Panc1 (cell line): ENCODE measurements around the gene SKAP1. TPM values are rescaled to one million over a fixed set of nuclear protein-coding genes. Genes with fewer than 3 reads are reported as not detected.
A peak's percentile ranks its signal among the peaks of the same experiment; 100 is the strongest.

Experiments used
- ATAC-seq: fragments of 200-7000 bp; cut with Tn5 transposase; 2 replicates; pipeline ENCODE4 v1.9.1; 2020; ENCODE audit warnings: mild to moderate bottlenecking, moderate library complexity
- Bru-seq: library from RNA; stranded (reverse); fragments of 400-500 nt; gene quantifications from one replicate; lab custom pipeline; 2021; lab: Mats Ljungman, UMichigan
- BruChase-seq, 2 experiments: library from RNA; stranded (reverse); fragments of 400-500 nt; gene quantifications; one replicate each; lab custom pipeline; 2021; lab: Mats Ljungman, UMichigan
- BruUV-seq: library from RNA; stranded (reverse); fragments of 400-500 nt; replicated peaks from 2 replicates; lab custom pipeline; 2021; lab: Mats Ljungman, UMichigan
- CTCF ChIA-PET: fragments of 300-600 bp; sonication (Branson Sonifier 250); formaldehyde crosslinking; loops from one replicate; lab custom pipeline; 2022; ENCODE audit warnings: antibody characterized with exemption; lab: Charles Lee
- POLR2A ChIA-PET: fragments of 300-600 bp; sonication (Branson Sonifier 250); formaldehyde crosslinking; loops from one replicate; lab custom pipeline; 2022; ENCODE audit warnings: antibody characterized with exemption; lab: Charles Lee
- DNase-seq: peaks from one replicate; pipeline ENCODE4 v3.0.0-alpha.2; 2010; ENCODE audit warnings: low read depth, low spot score
- H3K27ac ChIP-seq: 2 replicates; pipeline ENCODE4 v1.5.1; 2011; ENCODE audit warnings: mild to moderate bottlenecking, low read length, inconsistent platforms
- H3K27me3 ChIP-seq: fragments of 200-500 bp; sonication (Bioruptor generic); 2 replicates; pipeline ENCODE4 v1.6.0; 2014; ENCODE audit warnings: low read length, inconsistent platforms; ENCODE audit not compliant: control insufficient read depth, insufficient read depth
- H3K36me3 ChIP-seq: fragments of 200-500 bp; sonication (Bioruptor generic); 2 replicates; pipeline ENCODE4 v1.5.1; 2014; ENCODE audit warnings: inconsistent platforms, mild to moderate bottlenecking, low read length, moderate library complexity; ENCODE audit not compliant: control insufficient read depth, insufficient read depth
- H3K4me1 ChIP-seq: 2 replicates; pipeline ENCODE4 v1.5.1; 2011; ENCODE audit warnings: inconsistent platforms, mild to moderate bottlenecking, low read length, moderate library complexity; ENCODE audit not compliant: control insufficient read depth, insufficient read depth
- H3K4me3 ChIP-seq, 2 experiments: 2 replicates each; pipeline ENCODE4 v1.5.1; 2011 to 2012; ENCODE audit warnings: low read depth in 2 of 2, low read length in 2 of 2, mild to moderate bottlenecking in 2 of 2, inconsistent platforms in 1 of 2, moderate library complexity in 1 of 2
- H3K9me3 ChIP-seq: fragments of 200-500 bp; sonication (Bioruptor generic); 2 replicates; pipeline ENCODE4 v1.5.1; 2014; ENCODE audit warnings: low read depth, mild to moderate bottlenecking, inconsistent platforms, low read length, moderate library complexity; ENCODE audit not compliant: control insufficient read depth, insufficient read depth
- POLR2AphosphoS5 ChIP-seq: IDR thresholded peaks from 2 replicates; pipeline ENCODE4 v1.6.1; 2012; ENCODE audit warnings: mild to moderate bottlenecking, low read depth, low read length, moderate library complexity
- SIN3A ChIP-seq: IDR thresholded peaks from 2 replicates; pipeline ENCODE4 v1.6.1; 2012; ENCODE audit warnings: low read depth, mild to moderate bottlenecking, low read length, moderate library complexity, borderline replicate concordance; ENCODE audit not compliant: insufficient read depth
- TCF7L2 ChIP-seq: IDR thresholded peaks from 2 replicates; pipeline ENCODE4 v1.6.1; 2011; ENCODE audit warnings: mild to moderate bottlenecking, low read depth, low read length, inconsistent platforms
- in situ Hi-C: cut with HindIII; loops from 2 replicates; pipeline ENCODE4 v1.10.0; 2016; ENCODE audit warnings: low sequenced_read_pairs, low pct_unique_long_range_greater_than_20kb
- intact Hi-C: fragments of 100-400 bp; cut with micrococcal nuclease; formaldehyde crosslinking; loops from one replicate; pipeline ENCODE4 v1.10.0; 2022; ENCODE audit not compliant: unreplicated experiment
- long read RNA-seq: library from polyadenylated mRNA; unstranded; transcript quantifications from one replicate; pipeline ENCODE4 v2.0.0, GENCODE V29; 2021; ENCODE audit not compliant: unreplicated experiment
- polyA plus RNA-seq: library from polyadenylated mRNA; unstranded; fragments of >200 nt; gene quantifications from one replicate; pipeline ENCODE4 v1.2.1, GENCODE V29; 2012; ENCODE audit warnings: missing spikeins; ENCODE audit not compliant: insufficient read length
- total RNA-seq: library from RNA; stranded (reverse); gene quantifications from one replicate; pipeline ENCODE4 v1.2.1, GENCODE V29; 2021; ENCODE audit not compliant: unreplicated experiment
- TF ChIP-seq, protein P1 (sequence below): fragments of 450-650 bp; IDR thresholded peaks from 2 replicates; pipeline ENCODE4 v1.5.1; 2017; ENCODE audit warnings: mild to moderate bottlenecking
- TF ChIP-seq, protein P2 (sequence below), 2 experiments: IDR thresholded peaks; 2 replicates each; pipeline ENCODE4 v1.6.1; 2011 to 2012; ENCODE audit warnings: low read depth in 2 of 2, control low read depth in 1 of 2, low read length in 1 of 2, mild to moderate bottlenecking in 1 of 2, moderate library complexity in 1 of 2; ENCODE audit not compliant: insufficient read depth in 1 of 2

The SKAP1 gene
- 0.90 TPM for total RNA-seq
- 1.4 TPM for polyA plus RNA-seq
- Bru-seq, nascent RNA = percentile 27 among the genes with signal in this experiment
- BruChase-seq, experiment 1, labeled RNA remaining after a 2-hour chase = percentile 22 among the genes with signal in this experiment
- BruChase-seq, experiment 2, labeled RNA remaining after a 6-hour chase = percentile 22 among the genes with signal in this experiment
- long read RNA-seq, partial matches to known transcripts = 0 of 1 reads
- long read RNA-seq, other reads (novel, unspliced or antisense) = 0 of 1 reads

DNA sequence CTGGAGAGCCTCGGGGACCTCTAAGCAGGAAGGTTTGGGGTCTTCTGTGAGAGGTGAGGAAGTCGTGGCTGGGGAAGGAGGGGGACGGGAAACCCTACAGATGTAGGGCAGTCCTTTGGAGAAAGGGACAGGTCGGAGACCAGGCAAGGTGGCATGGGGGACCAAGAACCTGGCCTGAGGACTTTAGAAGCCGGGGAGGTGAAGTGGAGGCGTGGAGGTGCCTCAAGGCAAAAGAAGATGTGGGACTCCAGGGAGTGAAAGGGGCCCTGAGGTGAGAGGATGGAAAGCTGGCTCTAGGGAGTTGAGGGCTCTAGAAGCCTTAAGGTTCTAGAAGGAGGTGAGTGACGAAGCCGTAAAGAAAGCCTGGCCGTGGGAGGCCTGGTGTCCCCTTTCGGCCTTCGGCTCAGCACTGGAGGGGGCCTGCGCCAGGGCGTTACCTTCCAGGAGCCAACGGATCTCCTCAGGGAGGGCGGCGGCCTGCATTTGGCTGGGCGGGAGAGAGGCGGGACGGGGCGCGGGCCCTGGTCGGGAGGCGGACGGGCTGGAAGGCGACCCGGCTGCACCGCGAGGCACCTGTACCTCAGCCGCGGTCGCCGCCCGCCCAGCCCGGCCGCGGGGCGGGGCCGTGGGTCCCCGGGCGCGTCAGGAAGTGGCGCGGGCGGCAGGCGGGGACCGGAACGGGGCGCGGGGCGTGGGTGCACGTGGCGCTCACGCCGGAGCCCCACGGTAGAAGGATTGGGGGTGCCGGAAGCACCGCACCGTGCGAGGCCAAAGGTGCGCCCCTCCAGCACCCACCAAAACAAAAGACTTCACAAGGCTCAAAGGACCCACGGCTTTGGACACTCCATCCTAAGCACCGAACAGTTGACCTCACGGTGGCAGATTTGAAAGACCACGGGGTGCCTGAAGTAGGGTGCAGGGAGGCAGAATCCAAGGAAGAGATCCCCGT is at the start of gene SKAP1:
Gene SKAP1 (minus strand): TSS at position 577 of the 949 bp plus-strand sequence.
- DNase-seq (no peak), ATAC-seq (peak; percentile 68)
- Histone ChIP-seq H3K4me1 (no peaks in the 10 kb centered on the region), H3K27me3 (0 out of 2 replicates have a peak, but pooled peaks cover 4% of the 10 kb centered on the region), H3K4me3 (peak within 1 kb of the TSS; percentile 22 to 29; a peak in 3 of 4 replicates), H3K36me3 (no peaks in the 10 kb centered on the region), H3K9me3 (no peaks in the 10 kb centered on the region), H3K27ac (no peak within 1 kb of the TSS)
- ChIA-PET CTCF (no interaction called here), POLR2A (no interaction called here)
- BruUV-seq = no TSS peak
- in situ Hi-C loops (no loop called here), intact Hi-C loops (no loop called here)
- no peak for TF ChIP-seq TCF7L2
- no peak for TF ChIP-seq POLR2AphosphoS5
- TF ChIP-seq, protein P1, sequence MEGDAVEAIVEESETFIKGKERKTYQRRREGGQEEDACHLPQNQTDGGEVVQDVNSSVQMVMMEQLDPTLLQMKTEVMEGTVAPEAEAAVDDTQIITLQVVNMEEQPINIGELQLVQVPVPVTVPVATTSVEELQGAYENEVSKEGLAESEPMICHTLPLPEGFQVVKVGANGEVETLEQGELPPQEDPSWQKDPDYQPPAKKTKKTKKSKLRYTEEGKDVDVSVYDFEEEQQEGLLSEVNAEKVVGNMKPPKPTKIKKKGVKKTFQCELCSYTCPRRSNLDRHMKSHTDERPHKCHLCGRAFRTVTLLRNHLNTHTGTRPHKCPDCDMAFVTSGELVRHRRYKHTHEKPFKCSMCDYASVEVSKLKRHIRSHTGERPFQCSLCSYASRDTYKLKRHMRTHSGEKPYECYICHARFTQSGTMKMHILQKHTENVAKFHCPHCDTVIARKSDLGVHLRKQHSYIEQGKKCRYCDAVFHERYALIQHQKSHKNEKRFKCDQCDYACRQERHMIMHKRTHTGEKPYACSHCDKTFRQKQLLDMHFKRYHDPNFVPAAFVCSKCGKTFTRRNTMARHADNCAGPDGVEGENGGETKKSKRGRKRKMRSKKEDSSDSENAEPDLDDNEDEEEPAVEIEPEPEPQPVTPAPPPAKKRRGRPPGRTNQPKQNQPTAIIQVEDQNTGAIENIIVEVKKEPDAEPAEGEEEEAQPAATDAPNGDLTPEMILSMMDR = no peak
- TF ChIP-seq SIN3A = no peak
- TF ChIP-seq, protein P2, sequence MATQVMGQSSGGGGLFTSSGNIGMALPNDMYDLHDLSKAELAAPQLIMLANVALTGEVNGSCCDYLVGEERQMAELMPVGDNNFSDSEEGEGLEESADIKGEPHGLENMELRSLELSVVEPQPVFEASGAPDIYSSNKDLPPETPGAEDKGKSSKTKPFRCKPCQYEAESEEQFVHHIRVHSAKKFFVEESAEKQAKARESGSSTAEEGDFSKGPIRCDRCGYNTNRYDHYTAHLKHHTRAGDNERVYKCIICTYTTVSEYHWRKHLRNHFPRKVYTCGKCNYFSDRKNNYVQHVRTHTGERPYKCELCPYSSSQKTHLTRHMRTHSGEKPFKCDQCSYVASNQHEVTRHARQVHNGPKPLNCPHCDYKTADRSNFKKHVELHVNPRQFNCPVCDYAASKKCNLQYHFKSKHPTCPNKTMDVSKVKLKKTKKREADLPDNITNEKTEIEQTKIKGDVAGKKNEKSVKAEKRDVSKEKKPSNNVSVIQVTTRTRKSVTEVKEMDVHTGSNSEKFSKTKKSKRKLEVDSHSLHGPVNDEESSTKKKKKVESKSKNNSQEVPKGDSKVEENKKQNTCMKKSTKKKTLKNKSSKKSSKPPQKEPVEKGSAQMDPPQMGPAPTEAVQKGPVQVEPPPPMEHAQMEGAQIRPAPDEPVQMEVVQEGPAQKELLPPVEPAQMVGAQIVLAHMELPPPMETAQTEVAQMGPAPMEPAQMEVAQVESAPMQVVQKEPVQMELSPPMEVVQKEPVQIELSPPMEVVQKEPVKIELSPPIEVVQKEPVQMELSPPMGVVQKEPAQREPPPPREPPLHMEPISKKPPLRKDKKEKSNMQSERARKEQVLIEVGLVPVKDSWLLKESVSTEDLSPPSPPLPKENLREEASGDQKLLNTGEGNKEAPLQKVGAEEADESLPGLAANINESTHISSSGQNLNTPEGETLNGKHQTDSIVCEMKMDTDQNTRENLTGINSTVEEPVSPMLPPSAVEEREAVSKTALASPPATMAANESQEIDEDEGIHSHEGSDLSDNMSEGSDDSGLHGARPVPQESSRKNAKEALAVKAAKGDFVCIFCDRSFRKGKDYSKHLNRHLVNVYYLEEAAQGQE (IDR thresholded peaks at IDR 0.05; ENCODE audit: insufficient read depth in 1 of 2, low read depth in 2 of 2, low read length in 1 of 2) = no peak

DNA sequence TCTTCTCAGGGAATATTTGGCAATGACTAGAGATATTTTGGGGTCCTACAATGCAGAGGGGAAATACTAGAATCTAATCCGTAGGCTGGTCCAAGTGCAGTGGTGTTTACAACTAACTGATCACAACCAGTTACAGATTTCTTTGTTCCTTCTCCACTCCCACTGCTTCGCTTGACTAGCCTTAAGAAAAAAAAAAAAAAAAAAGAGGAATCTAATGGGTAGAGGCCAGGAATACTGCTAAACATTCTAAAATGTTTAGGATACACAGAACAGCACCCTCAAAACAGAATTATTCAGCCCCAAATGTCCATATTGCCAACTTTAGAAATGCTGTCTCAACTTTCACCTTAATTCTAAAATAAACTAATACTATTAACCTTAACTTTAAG is 49.0 kb upstream of the SKAP1 start:
- in situ Hi-C loops (no loop called here), intact Hi-C loops (no loop called here)
- peaks cover 11% of the 10 kb centered on the region for H3K4me1 ChIP-seq
- no peaks in the 10 kb centered on the region for H3K27me3 ChIP-seq
- DNase-seq (no peak), ATAC-seq (no peak)
- POLR2A ChIA-PET = no interaction called here
- H3K4me3 ChIP-seq = no peak overlapping the region
- no peak for TF ChIP-seq TCF7L2
- TF ChIP-seq, protein P2 (IDR thresholded peaks at IDR 0.05; ENCODE audit: insufficient read depth in 1 of 2, low read depth in 2 of 2, low read length in 1 of 2) = no peak
- TF ChIP-seq SIN3A = no peak
- TF ChIP-seq, protein P1 = no peak
- TF ChIP-seq POLR2AphosphoS5 = no peak
- no peaks in the 10 kb centered on the region for H3K36me3 ChIP-seq
- no peak overlapping the region for H3K27ac ChIP-seq
- BruUV-seq = no TSS peak
- no peaks in the 10 kb centered on the region for H3K9me3 ChIP-seq
- CTCF ChIA-PET = no interaction called here
